ENCODE results near the gene KCND3.

Gene KCND3

GRCh38 chr1:112001436-112001835 is 12.0 kb upstream of the KCND3 start:
- TF ChIP-seq POLR2A (IDR thresholded peaks at IDR 0.05; ENCODE audit: low read depth, low read length), result no peak
- FAIRE-seq (no peak), DNase-seq (ENCODE audit: insufficient read length, low spot score) (no peak)

GRCh38 chr1:112000048-112000447 is 10.6 kb upstream of the KCND3 start:
- TF ChIP-seq POLR2A (IDR thresholded peaks at IDR 0.05; ENCODE audit: low read depth, low read length), result no peak
- FAIRE-seq (no peak), DNase-seq (ENCODE audit: insufficient read length, low spot score) (no peak)

- FAIRE-seq (no peak), DNase-seq (ENCODE audit: insufficient read length, low spot score) (no peak)
- TF ChIP-seq POLR2A (IDR thresholded peaks at IDR 0.05; ENCODE audit: low read depth, low read length), result no peak
Measured at GRCh38 chr1:111998332-111998731, 8.9 kb upstream of the KCND3 start.

- no peak for DNase-seq (ENCODE audit: insufficient read length, low spot score)
- no peak for TF ChIP-seq POLR2A (IDR thresholded peaks at IDR 0.05; ENCODE audit: low read depth, low read length)
- no peak for FAIRE-seq
Measured at GRCh38 chr1:111992476-111992875, 3.0 kb upstream of the KCND3 start.

- FAIRE-seq (no peak), DNase-seq (ENCODE audit: insufficient read length, low spot score) (peak; percentile 20)
- TF ChIP-seq POLR2A (IDR thresholded peaks at IDR 0.05; ENCODE audit: low read depth, low read length), result no peak
Measured at GRCh38 chr1:111990878-111991718, 1.6 kb upstream of the KCND3 start.

GRCh38 chr1:111990026-111990877 is 784 bp upstream of the KCND3 start:
- TF ChIP-seq POLR2A (IDR thresholded peaks at IDR 0.05; ENCODE audit: low read depth, low read length), result no peak
- no peak for DNase-seq (ENCODE audit: insufficient read length, low spot score)

GRCh38 chr1:111988743-111989453 is 570 bp downstream of the KCND3 start:
- FAIRE-seq (no peak), DNase-seq (ENCODE audit: insufficient read length, low spot score) (no peak)
- no peak for TF ChIP-seq POLR2A (IDR thresholded peaks at IDR 0.05; ENCODE audit: low read depth, low read length)

More at GRCh38 chr1:111990026-111990877, 784 bp upstream of the KCND3 start:
- FAIRE-seq, result no peak

GRCh38 chr1:111988377-111988742 is 1.1 kb downstream of the KCND3 start:
- FAIRE-seq (no peak), DNase-seq (ENCODE audit: insufficient read length, low spot score) (no peak)
- TF ChIP-seq POLR2A (IDR thresholded peaks at IDR 0.05; ENCODE audit: low read depth, low read length), result no peak

GRCh38 chr1:111987502-111987901 is 2.0 kb downstream of the KCND3 start:
- no peak for FAIRE-seq
- no peak for TF ChIP-seq POLR2A (IDR thresholded peaks at IDR 0.05; ENCODE audit: low read depth, low read length)

GRCh38 chr1:111983500-111983899 is 6.0 kb downstream of the KCND3 start:
- DNase-seq (ENCODE audit: insufficient read length, low spot score) (no peak), FAIRE-seq (no peak)
- no peak for TF ChIP-seq POLR2A (IDR thresholded peaks at IDR 0.05; ENCODE audit: low read depth, low read length)

More at GRCh38 chr1:111987502-111987901, 2.0 kb downstream of the KCND3 start:
- no peak for DNase-seq (ENCODE audit: insufficient read length, low spot score)

GRCh38 chr1:111982428-111982827 is 7.0 kb downstream of the KCND3 start:
- TF ChIP-seq POLR2A (IDR thresholded peaks at IDR 0.05; ENCODE audit: low read depth, low read length), result no peak
- no peak for DNase-seq (ENCODE audit: insufficient read length, low spot score)
- no peak for FAIRE-seq

GRCh38 chr1:111981871-111982270 is 7.6 kb downstream of the KCND3 start:
- no peak for TF ChIP-seq POLR2A (IDR thresholded peaks at IDR 0.05; ENCODE audit: low read depth, low read length)
- no peak for DNase-seq (ENCODE audit: insufficient read length, low spot score)
- no peak for FAIRE-seq

- TF ChIP-seq POLR2A (IDR thresholded peaks at IDR 0.05; ENCODE audit: low read depth, low read length), result no peak
- DNase-seq (ENCODE audit: insufficient read length, low spot score) (no peak), FAIRE-seq (no peak)
Measured at GRCh38 chr1:111981090-111981489, 8.4 kb downstream of the KCND3 start.

GRCh38 chr1:111980686-111981085 is 8.8 kb downstream of the KCND3 start:
- no peak for FAIRE-seq
- no peak for TF ChIP-seq POLR2A (IDR thresholded peaks at IDR 0.05; ENCODE audit: low read depth, low read length)
- no peak for DNase-seq (ENCODE audit: insufficient read length, low spot score)
